ENCODE measurements around the gene THAP8. TPM values are rescaled to one million over a fixed set of nuclear protein-coding genes. Genes with fewer than 3 reads are reported as not detected.

The THAP8 gene
- total and polyA plus RNA-seq, 2 of the 13 experiments (the other 11 are each of a cell fraction or from before 2014, with no cell fraction given): 1.7 to 3.7 TPM

DNA sequence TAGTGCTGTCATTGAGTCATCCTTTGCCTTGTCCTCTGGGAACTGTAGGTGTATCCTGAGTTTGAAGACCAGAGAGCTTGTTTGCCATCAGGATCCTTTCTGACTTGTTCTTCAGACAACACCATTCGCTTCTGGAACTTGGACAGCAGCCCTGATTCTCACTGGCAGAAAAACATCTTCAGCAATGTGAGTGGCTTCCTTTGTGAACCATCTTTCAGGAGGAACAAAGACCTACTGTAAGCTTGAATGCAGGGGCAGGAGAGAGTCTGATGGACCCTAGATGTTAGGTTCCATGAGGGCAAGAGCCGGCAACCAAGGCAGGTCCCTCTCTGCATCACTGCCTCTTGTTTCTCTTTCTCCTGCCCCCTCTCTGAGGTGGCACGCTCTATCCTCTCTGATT is 27.3 kb upstream of the THAP8 start:
- intact Hi-C loops (cut with micrococcal nuclease; ENCODE audit: unreplicated experiment) (no loop called here), in situ Hi-C loops (cut with HindIII; ENCODE audit: extremely low pct_ligation_motif_present, low pct_unique_long_range_greater_than_20kb) (no loop called here)
- no TSS peak for BruUV-seq (replicated peaks)
- no peak overlapping the region for H3K4me3 ChIP-seq (replicated peaks in 1 of 3; ENCODE audit: insufficient read depth in 1 of 3, low read depth in 2 of 3, low read length in 3 of 3)
- no peak overlapping the region for H3K9ac ChIP-seq (ENCODE audit: insufficient read depth, low read depth, low read length)
- no peak overlapping the region for H2AFZ ChIP-seq (ENCODE audit: low read length)
- H3K9me3 ChIP-seq (ENCODE audit: low read length): no peaks in the 10 kb centered on the region
- no peaks in the 10 kb centered on the region for H4K20me1 ChIP-seq (ENCODE audit: insufficient read depth, low read length)
- H3K36me3 ChIP-seq (replicated peaks in 1 of 2; ENCODE audit: control insufficient read depth in 1 of 2, insufficient read depth in 2 of 2, low read length in 2 of 2): peaks cover 15 to 40% of the 10 kb centered on the region in 2 experiments
- 98% methylated on average over 3 of the region's 3 CpGs for WGBS (ENCODE audit: low lambda C conversion rate)
- H3K79me2 ChIP-seq (ENCODE audit: insufficient read depth, low read length): no peaks in the 10 kb centered on the region
- DNase-seq (ENCODE audit: low spot score) (no peak), ATAC-seq (no peak), FAIRE-seq (no peak)
- no peak overlapping the region for H3K4me2 ChIP-seq (ENCODE audit: low read depth, low read length)
- no peak overlapping the region for H3K27ac ChIP-seq (ENCODE audit: extremely low read length, insufficient read depth, low read length)
- POLR2A ChIA-PET: no interaction called here
- no peaks in the 10 kb centered on the region for H3K27me3 ChIP-seq (ENCODE audit: control insufficient read depth in 1 of 2, insufficient read depth in 2 of 2, low read length in 2 of 2)
- CTCF ChIA-PET (ENCODE audit: low intra/inter-chr PET ratio, low total read pairs): no interaction called here
- H3K4me1 ChIP-seq (ENCODE audit: insufficient read depth, low read length): peaks cover 13% of the 10 kb centered on the region
- TF ChIP-seq MED1 (CRISPR knock-in tag; IDR thresholded peaks at IDR 0.05) (no peak), IRF9 (CRISPR knock-in tag; IDR thresholded peaks at IDR 0.05; ENCODE audit: borderline replicate concordance) (no peak), JDP2 (CRISPR knock-in tag; IDR thresholded peaks at IDR 0.05; ENCODE audit: borderline replicate concordance) (no peak), AKNA (CRISPR knock-in tag; IDR thresholded peaks at IDR 0.05; ENCODE audit: borderline replicate concordance) (no peak), U2AF2 (IDR thresholded peaks at IDR 0.05; ENCODE audit: low read depth, low read length) (no peak)
- TF ChIP-seq, protein P1, sequence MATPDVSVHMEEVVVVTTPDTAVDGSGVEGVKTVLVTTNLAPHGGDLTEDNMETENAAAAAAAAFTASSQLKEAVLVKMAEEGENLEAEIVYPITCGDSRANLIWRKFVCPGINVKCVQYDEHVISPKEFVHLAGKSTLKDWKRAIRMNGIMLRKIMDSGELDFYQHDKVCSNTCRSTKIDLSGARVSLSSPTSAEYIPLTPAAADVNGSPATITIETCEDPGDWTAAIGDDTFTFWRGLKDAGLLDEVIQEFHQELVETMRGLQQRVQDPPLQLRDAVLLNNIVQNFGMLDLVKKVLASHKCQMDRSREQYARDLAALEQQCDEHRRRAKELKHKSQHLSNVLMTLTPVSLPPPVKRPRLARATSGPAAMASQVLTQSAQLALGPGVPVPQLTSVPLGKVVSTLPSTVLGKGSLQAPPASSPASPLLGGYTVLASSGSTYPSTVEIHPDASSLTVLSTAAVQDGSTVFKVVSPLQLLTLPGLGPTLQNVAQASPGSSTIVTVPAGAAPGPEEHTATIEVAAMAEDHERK (CRISPR knock-in tag; IDR thresholded peaks at IDR 0.05; ENCODE audit: low read depth): no peak
- TF ChIP-seq, protein P2, sequence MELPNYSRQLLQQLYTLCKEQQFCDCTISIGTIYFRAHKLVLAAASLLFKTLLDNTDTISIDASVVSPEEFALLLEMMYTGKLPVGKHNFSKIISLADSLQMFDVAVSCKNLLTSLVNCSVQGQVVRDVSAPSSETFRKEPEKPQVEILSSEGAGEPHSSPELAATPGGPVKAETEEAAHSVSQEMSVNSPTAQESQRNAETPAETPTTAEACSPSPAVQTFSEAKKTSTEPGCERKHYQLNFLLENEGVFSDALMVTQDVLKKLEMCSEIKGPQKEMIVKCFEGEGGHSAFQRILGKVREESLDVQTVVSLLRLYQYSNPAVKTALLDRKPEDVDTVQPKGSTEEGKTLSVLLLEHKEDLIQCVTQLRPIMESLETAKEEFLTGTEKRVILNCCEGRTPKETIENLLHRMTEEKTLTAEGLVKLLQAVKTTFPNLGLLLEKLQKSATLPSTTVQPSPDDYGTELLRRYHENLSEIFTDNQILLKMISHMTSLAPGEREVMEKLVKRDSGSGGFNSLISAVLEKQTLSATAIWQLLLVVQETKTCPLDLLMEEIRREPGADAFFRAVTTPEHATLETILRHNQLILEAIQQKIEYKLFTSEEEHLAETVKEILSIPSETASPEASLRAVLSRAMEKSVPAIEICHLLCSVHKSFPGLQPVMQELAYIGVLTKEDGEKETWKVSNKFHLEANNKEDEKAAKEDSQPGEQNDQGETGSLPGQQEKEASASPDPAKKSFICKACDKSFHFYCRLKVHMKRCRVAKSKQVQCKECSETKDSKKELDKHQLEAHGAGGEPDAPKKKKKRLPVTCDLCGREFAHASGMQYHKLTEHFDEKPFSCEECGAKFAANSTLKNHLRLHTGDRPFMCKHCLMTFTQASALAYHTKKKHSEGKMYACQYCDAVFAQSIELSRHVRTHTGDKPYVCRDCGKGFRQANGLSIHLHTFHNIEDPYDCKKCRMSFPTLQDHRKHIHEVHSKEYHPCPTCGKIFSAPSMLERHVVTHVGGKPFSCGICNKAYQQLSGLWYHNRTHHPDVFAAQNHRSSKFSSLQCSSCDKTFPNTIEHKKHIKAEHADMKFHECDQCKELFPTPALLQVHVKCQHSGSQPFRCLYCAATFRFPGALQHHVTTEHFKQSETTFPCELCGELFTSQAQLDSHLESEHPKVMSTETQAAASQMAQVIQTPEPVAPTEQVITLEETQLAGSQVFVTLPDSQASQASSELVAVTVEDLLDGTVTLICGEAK (IDR thresholded peaks at IDR 0.05): no peak
- TF ChIP-seq, protein P2 (CRISPR knock-in tag; IDR thresholded peaks at IDR 0.05): no peak
